ENCODE results near the gene FAM107A.

FAM107A gene

GRCh38 chr3:58584690-58585004, 7.5 kb upstream of the FAM107A start:
- no peak for TF ChIP-seq CTCF (IDR thresholded peaks at IDR 0.05; ENCODE audit: borderline replicate concordance, insufficient read depth, low read depth, low read length)
- peak overlapping the region; percentile 30 for H3K4me3 ChIP-seq (ENCODE audit: low read depth, low read length)

- no peak overlapping the region for H3K4me3 ChIP-seq (ENCODE audit: low read depth, low read length)
- TF ChIP-seq CTCF (IDR thresholded peaks at IDR 0.05; ENCODE audit: borderline replicate concordance, insufficient read depth, low read depth, low read length): no peak
Observed at GRCh38 chr3:58581328-58582091, 4.3 kb upstream of the FAM107A start.

GRCh38 chr3:58580826-58581327, 3.7 kb upstream of the FAM107A start:
- TF ChIP-seq CTCF (IDR thresholded peaks at IDR 0.05; ENCODE audit: borderline replicate concordance, insufficient read depth, low read depth, low read length): no peak
- no peak overlapping the region for H3K4me3 ChIP-seq (ENCODE audit: low read depth, low read length)

- TF ChIP-seq CTCF (IDR thresholded peaks at IDR 0.05; ENCODE audit: borderline replicate concordance, insufficient read depth, low read depth, low read length): no peak
- no peak overlapping the region for H3K4me3 ChIP-seq (ENCODE audit: low read depth, low read length)
Observed at GRCh38 chr3:58578873-58579272, 1.7 kb upstream of the FAM107A start.

GRCh38 chr3:58576716-58577115, 475 bp downstream of the FAM107A start:
- no peak overlapping the region for H3K4me3 ChIP-seq (ENCODE audit: low read depth, low read length)
- no peak for TF ChIP-seq CTCF (IDR thresholded peaks at IDR 0.05; ENCODE audit: borderline replicate concordance, insufficient read depth, low read depth, low read length)

GRCh38 chr3:58575971-58576652, 1.1 kb downstream of the FAM107A start:
- TF ChIP-seq CTCF (IDR thresholded peaks at IDR 0.05; ENCODE audit: borderline replicate concordance, insufficient read depth, low read depth, low read length): no peak

GRCh38 chr3:58574682-58575081, 2.5 kb downstream of the FAM107A start:
- no peak overlapping the region for H3K4me3 ChIP-seq (ENCODE audit: low read depth, low read length)
- TF ChIP-seq CTCF (IDR thresholded peaks at IDR 0.05; ENCODE audit: borderline replicate concordance, insufficient read depth, low read depth, low read length): no peak

More at GRCh38 chr3:58575971-58576652, 1.1 kb downstream of the FAM107A start:
- H3K4me3 ChIP-seq (ENCODE audit: low read depth, low read length): no peak overlapping the region
